B cell (primary cell): ENCODE data around the gene DNAJB9. TPM values are rescaled to one million over a fixed set of nuclear protein-coding genes. Genes with fewer than 3 reads are reported as not detected.

Experiments
- ATAC-seq: fragments of 200-7000 bp; cut with Tn5 transposase; one replicate; pipeline ENCODE4 v1.10.0; 2021; ENCODE audit warnings: low read depth, mild to moderate bottlenecking, moderate number of reproducible peaks, moderate library complexity
- CTCF ChIA-PET: fragments of 350-600 bp; sonication (Branson Sonifier 250); formaldehyde crosslinking; loops from one replicate; lab custom pipeline; 2021; ENCODE audit warnings: antibody characterized with exemption, inconsistent platforms; lab: Charles Lee
- POLR2A ChIA-PET: fragments of 350-600 bp; sonication (Branson Sonifier 250); formaldehyde crosslinking; loops from one replicate; lab custom pipeline; 2021; ENCODE audit warnings: antibody characterized with exemption; lab: Charles Lee
- DNase-seq: peaks from one replicate; pipeline ENCODE4 v3.0.0; 2013
- H2AFZ ChIP-seq: 2 replicates; pipeline ENCODE4 v1.6.1; 2012; ENCODE audit warnings: mild to moderate bottlenecking, low read depth, low read length; ENCODE audit not compliant: insufficient read depth, poor library complexity, severe bottlenecking
- H3K27ac ChIP-seq, 2 donors: 1 replicate in 1 of 2; 2 replicates in 1 of 2; pipeline ENCODE4 v1.5.1; 2012 to 2013; ENCODE audit warnings: low read length in 2 of 2, mild to moderate bottlenecking in 2 of 2, moderate library complexity in 1 of 2
- H3K27me3 ChIP-seq, 4 experiments: fragments of 200-600 bp in 1 of 4; sonication (generic) in 1 of 4; replicated peaks in 1 of 4; 1 replicate in 2 of 4; 2 replicates in 2 of 4; pipeline versions ENCODE4 v1.6.1 to v1.7.0; 2013 to 2016; ENCODE audit warnings: low read length in 3 of 4, mild to moderate bottlenecking in 2 of 4, mixed read lengths in 1 of 4, moderate library complexity in 1 of 4; ENCODE audit not compliant: insufficient read depth in 4 of 4, control insufficient read depth in 3 of 4; ENCODE audit errors: control extremely low read depth in 1 of 4
- H3K36me3 ChIP-seq, 2 experiments: replicated peaks in 1 of 2; 1 replicate in 1 of 2; 2 replicates in 1 of 2; pipeline versions ENCODE4 v1.6.1 to v1.7.1; 2013; ENCODE audit warnings: low read length in 1 of 2; ENCODE audit not compliant: insufficient read depth in 2 of 2, control insufficient read depth in 1 of 2; ENCODE audit errors: control extremely low read depth in 1 of 2, extremely low read depth in 1 of 2
- H3K4me1 ChIP-seq, 2 donors: fragments of 200-600 bp in 1 of 2; sonication (generic) in 1 of 2; 1 replicate in 1 of 2; 2 replicates in 1 of 2; pipeline versions ENCODE4 v1.5.1 to v1.6.1; 2013 to 2017; ENCODE audit warnings: low read length in 2 of 2; ENCODE audit not compliant: control insufficient read depth in 2 of 2, insufficient read depth in 2 of 2
- H3K4me2 ChIP-seq: replicated peaks from 2 replicates; pipeline ENCODE3; 2012; ENCODE audit warnings: mild to moderate bottlenecking, low read depth, low read length; ENCODE audit not compliant: poor library complexity, severe bottlenecking
- H3K4me3 ChIP-seq, 5 experiments: fragments of 200-600 bp in 1 of 5; sonication (generic) in 1 of 5; 1 replicate in 3 of 5; 2 replicates in 2 of 5; pipeline versions ENCODE4 v1.5.1 to v1.7.0; 2011 to 2016; ENCODE audit warnings: low read length in 4 of 5, mild to moderate bottlenecking in 4 of 5, low read depth in 2 of 5, control low read depth in 1 of 5, moderate library complexity in 1 of 5; ENCODE audit not compliant: insufficient read depth in 1 of 5; ENCODE audit errors: control extremely low read depth in 1 of 5, extremely low read depth in 1 of 5
- H3K79me2 ChIP-seq: fragments of 200-600 bp; sonication (generic); one replicate; pipeline ENCODE4 v1.6.0; 2016; ENCODE audit warnings: low read length; ENCODE audit not compliant: control insufficient read depth, insufficient read depth
- H3K9ac ChIP-seq: fragments of 200-600 bp; sonication (generic); 2 replicates; pipeline ENCODE4 v1.6.1; 2017; ENCODE audit warnings: mild to moderate bottlenecking, low read length, moderate library complexity
- H3K9me3 ChIP-seq, 3 donors: one replicate each; pipeline versions ENCODE4 v1.6.1 to v1.7.1; 2013; ENCODE audit warnings: low read length in 2 of 3; ENCODE audit not compliant: control insufficient read depth in 2 of 3, insufficient read depth in 1 of 3; ENCODE audit errors: control extremely low read depth in 1 of 3
- H4K20me1 ChIP-seq: 2 replicates; pipeline ENCODE4 v1.6.0; 2012; ENCODE audit warnings: mild to moderate bottlenecking, low read length; ENCODE audit not compliant: insufficient read depth, control insufficient read depth, poor library complexity, severe bottlenecking
- H3K27ac Mint-ChIP-seq: one replicate; pipeline ENCODE4 v1.8.0; 2021; ENCODE audit warnings: mixed read lengths
- H3K27me3 Mint-ChIP-seq: one replicate; pipeline ENCODE4 v1.8.0; 2021; ENCODE audit warnings: mixed read lengths
- H3K4me1 Mint-ChIP-seq: one replicate; pipeline ENCODE4 v1.8.0; 2021; ENCODE audit warnings: mixed read lengths
- H3K4me3 Mint-ChIP-seq: one replicate; pipeline ENCODE4 v1.8.0; 2021; ENCODE audit warnings: mixed read lengths
- H3K9me3 Mint-ChIP-seq: one replicate; pipeline ENCODE4 v1.8.0; 2022; ENCODE audit warnings: mixed read lengths; ENCODE audit not compliant: insufficient read depth
- CTCF ChIP-seq: fragments of 200-600 bp; IDR thresholded peaks from one replicate; pipeline ENCODE4 v1.8.0; 2022; ENCODE audit warnings: antibody characterized with exemption, mild to moderate bottlenecking
- EZH2 ChIP-seq: IDR thresholded peaks from 2 replicates; pipeline ENCODE4 v1.6.1; 2012; ENCODE audit warnings: borderline replicate concordance, low read depth, mild to moderate bottlenecking, moderate library complexity, low read length; ENCODE audit not compliant: insufficient read depth, poor library complexity, severe bottlenecking
- WGBS: methylation state at CpG from one replicate; pipeline ENCODE4 v1.1.5; 2013; ENCODE audit warnings: missing lambda C conversion rate; ENCODE audit not compliant: insufficient coverage; 5-methylcytosine and 5-hydroxymethylcytosine counted together
- intact Hi-C: fragments of 100-400 bp; cut with micrococcal nuclease; formaldehyde crosslinking; loops from one replicate; pipeline ENCODE4 v1.10.0; 2022
- polyA plus RNA-seq: library from polyadenylated mRNA; depleted of rRNA; stranded (reverse); fragments of >200 nt; gene quantifications from 2 replicates; pipeline ENCODE4 v1.2.3, GENCODE V29; 2012
- total RNA-seq, 2 donors: library from RNA; stranded (reverse); fragments of 120-200 nt in 1 of 2; gene quantifications; 1 replicate in 1 of 2; 2 replicates in 1 of 2; pipeline versions ENCODE4 v1.2.3 to v1.2.4, GENCODE V29; 2013 to 2022

Gene DNAJB9
- total and polyA plus RNA-seq, 2 donors (not counting 1 experiment from before 2014, with no cell fraction given) = 19.5 to 23.1 TPM

GRCh38 chr7:108585843-108586242 is 16.2 kb downstream of the DNAJB9 start:
- no peak overlapping the region for H3K4me3 Mint-ChIP-seq
- H3K27ac Mint-ChIP-seq = no peak overlapping the region
- ChIA-PET CTCF (interaction anchor here (1.6 kb wide), 1 partner anchor 440 kb away, joined by 3 read pairs; no protein-coding TSS in a partner anchor), POLR2A (no interaction called here)
- Histone ChIP-seq H4K20me1 (no peaks in the 10 kb centered on the region), H3K4me2 (no peak overlapping the region), H3K9ac (no peak overlapping the region), H3K4me1 (no peaks in the 10 kb centered on the region), H3K27ac (no peak overlapping the region), H3K36me3 (no peaks in the 10 kb centered on the region), H3K27me3 (no peaks in the 10 kb centered on the region), H3K9me3 (no peaks in the 10 kb centered on the region), H3K79me2 (no peaks in the 10 kb centered on the region), H2AFZ (no peak overlapping the region), H3K4me3 (no peak overlapping the region)
- ATAC-seq (no peak), DNase-seq (no peak)
- 94% methylated on average over 1 of the region's 2 CpGs for WGBS
- intact Hi-C loops = no loop called here
- H3K4me1 Mint-ChIP-seq = no peaks in the 10 kb centered on the region
- no peak for TF ChIP-seq CTCF
- no peak for TF ChIP-seq EZH2
- no peaks in the 10 kb centered on the region for H3K9me3 Mint-ChIP-seq
- peaks cover 11% of the 10 kb centered on the region for H3K27me3 Mint-ChIP-seq

- no peak for TF ChIP-seq CTCF
- TF ChIP-seq EZH2 = no peak
- 43% methylated on average over 1 of the region's 3 CpGs for WGBS
- H3K4me3 Mint-ChIP-seq = no peak overlapping the region
- no peak overlapping the region for H3K4me2 ChIP-seq
- H3K4me1 Mint-ChIP-seq = no peaks in the 10 kb centered on the region
- H3K4me1 ChIP-seq = no peaks in the 10 kb centered on the region
- H2AFZ ChIP-seq = no peak overlapping the region
- H3K27me3 ChIP-seq = no peaks in the 10 kb centered on the region
- no peaks in the 10 kb centered on the region for H3K9me3 ChIP-seq
- intact Hi-C loops = no loop called here
- H3K79me2 ChIP-seq = no peaks in the 10 kb centered on the region
- no peaks in the 10 kb centered on the region for H3K9me3 Mint-ChIP-seq
- DNase-seq (no peak), ATAC-seq (no peak)
- no peak overlapping the region for H3K27ac Mint-ChIP-seq
- POLR2A ChIA-PET = no interaction called here
- no peak overlapping the region for H3K4me3 ChIP-seq
- no peaks in the 10 kb centered on the region for H3K36me3 ChIP-seq
- H3K27me3 Mint-ChIP-seq = peaks cover 11% of the 10 kb centered on the region
- CTCF ChIA-PET = no interaction called here
- no peaks in the 10 kb centered on the region for H4K20me1 ChIP-seq
- H3K27ac ChIP-seq = no peak overlapping the region
- H3K9ac ChIP-seq = no peak overlapping the region
Measured at GRCh38 chr7:108586274-108586710, 16.6 kb downstream of the DNAJB9 start.
